GM18858 (cell line): ENCODE results near the gene DENND1A.
"Not testable (repeated sequence)": the region's sequence is repeated elsewhere in the genome, so short reads cannot be mapped to it uniquely, and the experiment has no call there.

Experiments
- ATAC-seq: cut with Tn5 transposase; IDR thresholded peaks from one replicate; pipeline ENCODE4 v1.9.1; 2021; ENCODE audit not compliant: unreplicated experiment

Gene DENND1A

DNA sequence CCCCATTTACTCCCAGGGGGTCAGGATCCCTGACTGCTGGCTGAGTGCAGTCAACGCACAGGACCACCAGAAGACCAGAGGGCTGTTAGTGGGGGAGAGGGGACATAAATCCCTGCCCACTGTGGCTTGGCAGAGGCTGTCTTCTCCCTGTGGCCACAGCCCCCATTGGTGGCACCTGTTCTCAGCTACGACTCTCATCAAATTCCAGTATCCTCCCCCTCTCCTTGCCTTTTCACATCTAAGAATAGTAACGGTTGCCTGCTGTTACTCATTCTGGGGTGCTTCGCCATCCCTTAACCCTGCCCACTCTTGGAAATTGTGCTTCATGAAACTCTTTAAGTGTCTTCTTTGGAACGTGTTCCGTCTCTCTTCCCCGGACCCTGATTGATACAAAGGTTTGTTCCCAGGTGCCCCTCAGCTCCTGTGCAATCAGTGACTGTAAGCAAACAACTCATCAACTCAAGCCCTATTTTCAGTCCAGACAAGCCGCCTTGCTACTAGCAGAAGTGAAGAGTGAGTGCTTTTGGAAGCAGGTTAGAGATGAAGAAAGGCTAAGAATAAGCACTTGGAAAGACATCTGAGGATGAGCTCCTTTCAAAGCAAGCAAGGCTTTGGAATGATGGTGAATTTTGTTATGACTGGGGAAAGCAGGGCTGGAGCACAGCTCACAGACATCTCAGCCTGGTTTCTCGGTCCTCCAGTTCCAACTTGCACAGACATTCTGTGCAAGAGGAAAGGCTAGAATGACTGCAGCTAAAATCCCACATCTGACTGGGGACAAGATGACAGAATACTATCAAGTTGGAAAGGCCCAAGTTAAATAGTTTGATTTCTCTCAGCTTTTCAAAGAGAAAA lies 22.9 kb upstream of the DENND1A start:
- no peak for ATAC-seq

DNA sequence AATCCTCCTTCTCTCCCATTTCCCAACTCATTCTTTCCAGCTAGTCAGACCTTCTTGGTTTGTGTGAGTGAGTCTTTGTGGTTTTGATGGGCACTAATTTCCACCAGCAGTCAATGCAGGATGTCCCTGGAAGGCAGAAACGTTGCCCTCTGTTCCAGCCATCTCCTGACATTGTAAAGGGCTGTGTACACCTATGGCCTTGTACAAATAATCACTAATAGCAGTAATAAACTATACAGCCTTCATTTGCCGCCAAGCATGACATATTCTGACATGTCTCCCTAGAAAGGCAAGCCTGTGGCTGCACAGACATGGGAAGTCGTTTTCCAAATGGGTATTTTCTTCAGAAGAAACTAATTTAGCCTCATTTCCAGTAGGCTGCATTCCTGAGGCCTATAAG lies 18.4 kb upstream of the DENND1A start:
- no peak for ATAC-seq

DNA sequence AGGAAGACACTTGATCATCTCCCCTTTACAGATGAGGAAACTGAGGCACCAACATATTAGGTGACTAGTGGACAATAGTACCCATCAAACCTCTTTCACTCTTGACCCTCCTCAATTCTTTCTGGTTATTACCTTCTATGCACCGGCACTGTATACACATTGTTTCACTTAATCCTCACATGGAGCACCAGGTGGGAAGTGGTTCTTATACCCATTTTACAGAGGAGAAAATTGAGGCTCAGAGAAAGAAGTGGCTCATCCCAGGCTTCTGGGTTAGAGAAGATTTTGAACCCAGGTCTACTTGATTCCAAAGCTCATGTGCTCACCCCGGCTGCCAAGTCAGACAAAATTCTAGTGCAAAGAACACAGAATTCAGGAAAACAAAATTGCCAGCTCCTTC lies 17.4 kb upstream of the DENND1A start:
- ATAC-seq = no peak

DNA sequence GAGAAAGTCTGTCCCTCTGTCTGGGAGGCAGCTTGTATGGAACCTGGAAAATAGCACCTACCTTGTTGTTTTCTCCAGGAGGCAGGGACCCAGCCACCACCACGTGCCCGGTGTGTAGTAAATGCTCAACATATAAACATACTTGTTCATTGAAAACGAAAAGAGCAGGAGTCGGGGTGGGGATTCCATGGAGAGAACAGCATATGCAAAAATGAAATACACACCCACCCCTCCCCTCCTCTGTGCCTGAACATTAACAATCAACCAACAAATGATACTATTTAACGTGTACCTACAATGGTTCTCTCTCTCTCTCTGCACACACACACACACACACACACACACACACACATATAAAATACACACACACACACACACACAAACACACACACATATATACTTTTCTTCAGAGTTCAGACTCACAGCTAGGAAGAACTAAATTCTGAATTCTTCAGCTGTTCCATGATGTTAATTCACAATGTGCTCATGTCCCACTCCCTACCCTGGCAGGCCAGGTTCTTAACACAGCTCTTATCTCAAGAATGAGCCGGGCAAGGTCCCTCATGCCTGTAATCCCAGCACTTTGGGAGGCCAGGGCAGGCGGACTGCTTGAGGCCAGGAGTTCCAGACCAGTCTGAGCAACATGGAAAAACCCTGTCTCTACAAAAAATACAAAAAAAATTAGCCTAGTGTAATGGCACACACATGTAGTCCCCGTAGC lies 16.3 kb upstream of the DENND1A start:
- no peak for ATAC-seq

DNA sequence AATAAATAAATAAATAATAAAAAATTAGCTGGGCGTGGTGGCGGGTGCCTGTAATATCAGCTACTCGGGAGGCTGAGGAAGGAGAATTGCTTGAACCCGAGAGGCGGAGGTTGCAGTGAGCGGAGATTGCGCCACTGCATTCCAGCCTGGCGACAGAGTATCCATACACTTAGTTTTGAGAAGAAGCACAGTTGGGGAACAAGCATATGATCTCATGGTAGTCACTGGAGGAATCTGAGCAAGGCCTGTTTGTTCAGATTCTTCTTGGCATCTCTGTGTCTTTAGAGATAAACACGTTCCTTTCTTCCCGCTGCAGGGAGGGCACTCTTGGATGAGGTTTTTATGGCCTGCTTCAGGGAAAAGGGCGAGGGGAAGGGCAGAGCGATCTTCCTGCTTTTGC lies 15.6 kb upstream of the DENND1A start:
- no peak for ATAC-seq

DNA sequence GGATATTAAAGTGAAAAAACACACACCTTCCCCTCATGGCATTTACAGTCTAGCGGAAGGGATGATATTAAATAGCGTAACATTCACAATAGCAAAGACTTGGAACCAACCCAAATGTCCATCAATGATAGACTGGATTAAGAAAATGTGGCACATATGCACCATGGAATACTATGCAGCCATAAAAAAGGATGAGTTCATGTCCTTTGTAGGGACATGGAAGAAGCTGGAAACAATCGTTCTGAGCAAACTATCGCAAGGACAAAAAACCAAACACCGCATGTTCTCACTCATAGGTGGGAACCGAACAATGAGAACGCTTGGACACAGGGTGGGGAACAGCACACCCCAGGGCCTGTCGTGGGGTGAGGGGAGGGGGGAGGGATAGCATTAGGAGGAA lies 14.5 kb upstream of the DENND1A start:
- ATAC-seq = not testable (repeated sequence)

DNA sequence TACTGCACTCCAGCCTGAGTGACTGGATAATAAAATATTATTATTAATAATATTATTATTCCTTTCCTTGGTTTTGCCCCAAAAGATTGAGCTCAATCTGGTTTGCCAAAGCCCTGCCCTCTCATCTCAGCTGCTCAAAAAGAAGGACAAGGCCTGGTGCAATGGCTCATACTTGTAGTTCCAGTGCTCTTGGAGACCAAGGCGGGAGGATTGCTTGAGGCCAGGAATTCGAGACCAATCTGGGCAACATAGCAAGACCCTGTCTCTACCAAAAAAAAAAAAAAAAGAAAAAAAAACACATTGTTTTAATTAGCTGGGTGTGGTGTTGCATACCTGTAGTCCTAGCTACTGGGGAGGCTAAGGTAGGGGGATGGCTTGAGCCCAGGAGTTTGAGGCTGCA lies 13.7 kb upstream of the DENND1A start:
- no peak for ATAC-seq

DNA sequence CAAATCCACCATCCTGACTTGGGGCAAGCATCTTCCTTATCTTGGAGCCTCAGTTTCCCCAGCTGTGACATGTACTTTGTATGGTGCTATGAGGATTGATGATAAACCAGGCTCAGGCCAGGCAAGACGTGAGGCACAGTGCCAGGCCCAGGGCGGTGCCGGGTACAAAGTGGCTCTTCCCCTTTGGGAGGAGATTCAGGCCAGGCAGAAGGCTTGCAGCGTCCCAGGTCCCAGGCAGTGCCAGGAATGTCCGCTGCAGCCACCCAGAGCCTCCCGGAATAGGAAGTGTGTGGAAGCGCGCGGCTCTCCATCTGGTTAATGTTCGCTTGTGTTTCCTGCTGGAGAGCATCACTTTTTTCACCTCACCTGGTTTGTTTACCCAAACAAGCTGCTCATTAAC lies 12.6 kb upstream of the DENND1A start:
- no peak for ATAC-seq

DNA sequence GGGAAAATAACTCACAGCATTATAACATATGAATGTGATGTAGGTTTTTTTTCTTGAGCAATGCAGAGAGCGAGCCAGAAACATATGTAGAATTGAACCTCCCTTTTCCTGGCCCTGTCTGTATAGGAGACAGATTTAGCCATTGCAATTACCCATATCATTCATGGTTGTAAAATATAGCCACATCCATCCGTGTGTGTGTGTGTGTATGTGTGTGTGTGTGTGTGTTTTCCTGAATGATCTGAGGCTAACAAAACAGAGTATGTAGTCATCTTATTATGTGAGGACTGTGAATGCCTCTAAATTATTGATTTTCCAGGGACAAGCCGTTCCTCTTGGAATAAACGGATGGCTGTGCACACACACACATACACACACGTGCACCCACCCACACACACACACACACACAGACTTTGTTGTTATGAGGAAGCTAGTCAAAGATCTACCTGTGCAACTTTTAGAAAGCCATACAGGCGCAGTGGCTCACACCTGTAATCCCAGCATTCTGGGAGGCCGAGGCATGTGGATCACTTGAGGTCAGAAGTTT lies 11.7 kb upstream of the DENND1A start:
- ATAC-seq = no peak

DNA sequence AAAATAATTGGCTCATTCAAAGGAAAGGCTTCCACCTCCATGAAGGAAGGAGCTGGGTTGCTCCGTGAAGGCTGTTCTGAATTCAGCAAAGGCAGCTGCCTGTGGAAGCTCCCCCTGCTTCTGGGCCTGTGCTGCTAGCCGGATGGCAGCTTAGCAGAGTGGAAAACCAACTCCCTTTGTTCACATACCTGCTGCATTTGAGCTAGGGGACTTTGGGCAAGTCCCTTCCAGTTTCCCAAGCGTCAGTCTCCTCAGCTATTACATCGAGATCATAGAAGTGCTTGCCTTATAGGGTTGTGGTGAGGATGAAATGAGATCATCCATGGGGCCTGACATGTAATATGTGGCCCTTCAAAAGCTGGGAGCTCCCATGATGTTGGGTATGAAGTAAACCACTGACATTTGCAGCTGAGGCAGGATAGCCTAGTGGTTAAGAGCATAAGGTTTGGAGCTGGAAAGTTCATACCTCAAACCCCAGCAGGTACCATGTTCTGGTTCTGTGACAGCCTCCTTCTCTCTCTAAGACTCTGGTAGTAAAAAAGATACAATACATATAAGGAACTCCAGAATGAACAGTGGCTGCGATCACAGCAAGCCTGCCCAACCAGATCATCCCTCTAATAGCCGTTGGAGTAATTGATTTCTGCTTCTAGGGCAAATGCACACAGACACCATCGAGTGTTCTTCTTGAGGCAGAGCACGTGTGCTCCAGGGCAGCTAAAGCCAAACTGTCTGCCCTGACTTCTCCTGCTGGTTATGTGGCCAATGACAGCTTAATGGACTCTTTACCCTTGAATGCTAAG lies 11.0 kb upstream of the DENND1A start:
- ATAC-seq = peak; percentile 46

DNA sequence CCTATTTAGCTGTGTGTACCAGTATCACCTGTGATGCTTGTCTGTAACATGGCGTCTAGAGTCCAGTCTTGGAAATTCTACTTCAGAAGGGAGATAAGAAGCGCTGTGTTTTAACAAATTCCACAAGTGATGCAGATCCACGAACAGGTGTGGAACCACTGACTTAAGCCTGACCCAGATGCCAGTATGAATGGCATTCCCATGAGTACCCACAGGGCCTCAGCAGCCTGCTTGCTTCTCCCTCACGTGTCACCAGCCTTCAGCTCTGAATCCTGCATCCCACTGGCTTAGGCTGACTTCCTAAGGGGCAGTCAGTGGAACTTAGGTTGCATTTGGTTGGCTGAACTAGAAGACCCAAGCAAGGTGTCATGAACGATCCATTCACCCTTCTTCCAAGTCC lies 8.5 kb upstream of the DENND1A start:
- no peak for ATAC-seq

DNA sequence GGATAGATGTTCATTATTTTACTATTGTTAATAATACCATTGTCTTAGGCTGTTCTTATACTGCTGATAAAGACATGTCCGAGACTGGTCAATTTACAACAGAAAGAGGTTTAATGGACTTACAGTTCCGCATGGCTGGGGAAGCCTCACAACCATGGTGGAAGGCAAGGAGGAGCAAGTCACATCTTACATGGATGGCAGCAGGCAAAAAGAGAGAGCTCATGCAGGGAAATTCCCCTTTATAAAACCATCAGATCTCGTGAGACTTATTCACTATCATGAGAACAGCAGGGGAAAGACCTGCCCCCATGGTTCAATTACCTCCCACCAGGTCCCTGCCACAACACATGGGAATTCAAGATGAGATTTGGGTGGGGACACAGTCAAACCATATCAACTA lies 6.6 kb upstream of the DENND1A start:
- ATAC-seq = not testable (repeated sequence)

DNA sequence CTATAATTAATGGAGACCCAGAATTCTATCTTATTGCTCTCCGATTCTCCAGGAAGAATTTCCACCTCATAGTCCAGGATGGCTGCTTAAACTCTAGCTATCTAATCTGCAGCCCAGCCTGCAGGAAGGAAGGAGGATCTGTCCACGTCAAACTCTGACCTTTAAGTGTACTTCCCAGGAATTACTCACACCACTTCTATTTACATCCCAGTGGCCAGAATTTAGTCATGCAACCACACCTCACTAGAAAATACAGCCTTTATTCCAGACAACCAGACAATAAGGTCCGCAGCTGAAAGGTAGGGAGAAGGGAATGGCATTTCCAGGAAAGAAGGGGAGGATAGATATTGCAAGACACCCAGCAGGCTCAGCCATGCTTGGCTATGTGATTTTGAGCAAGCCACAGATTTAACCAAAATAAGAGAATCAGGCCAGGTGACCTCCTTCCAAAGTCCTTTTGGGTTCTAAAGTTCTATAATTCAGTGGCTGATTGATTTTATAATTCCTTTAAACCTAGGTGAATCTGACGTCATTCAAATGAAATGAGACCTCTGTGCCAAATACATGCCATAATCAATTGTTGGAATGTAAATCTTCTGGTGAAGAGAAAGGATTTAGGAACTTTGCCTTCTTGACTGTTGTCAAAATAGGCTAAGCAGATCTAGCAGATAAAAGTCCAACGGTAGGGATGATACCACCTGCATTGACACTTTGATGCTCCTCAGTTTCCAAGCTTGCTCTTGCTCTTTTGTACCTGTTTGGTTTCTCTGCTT lies 3.7 kb upstream of the DENND1A start:
- no peak for ATAC-seq

DNA sequence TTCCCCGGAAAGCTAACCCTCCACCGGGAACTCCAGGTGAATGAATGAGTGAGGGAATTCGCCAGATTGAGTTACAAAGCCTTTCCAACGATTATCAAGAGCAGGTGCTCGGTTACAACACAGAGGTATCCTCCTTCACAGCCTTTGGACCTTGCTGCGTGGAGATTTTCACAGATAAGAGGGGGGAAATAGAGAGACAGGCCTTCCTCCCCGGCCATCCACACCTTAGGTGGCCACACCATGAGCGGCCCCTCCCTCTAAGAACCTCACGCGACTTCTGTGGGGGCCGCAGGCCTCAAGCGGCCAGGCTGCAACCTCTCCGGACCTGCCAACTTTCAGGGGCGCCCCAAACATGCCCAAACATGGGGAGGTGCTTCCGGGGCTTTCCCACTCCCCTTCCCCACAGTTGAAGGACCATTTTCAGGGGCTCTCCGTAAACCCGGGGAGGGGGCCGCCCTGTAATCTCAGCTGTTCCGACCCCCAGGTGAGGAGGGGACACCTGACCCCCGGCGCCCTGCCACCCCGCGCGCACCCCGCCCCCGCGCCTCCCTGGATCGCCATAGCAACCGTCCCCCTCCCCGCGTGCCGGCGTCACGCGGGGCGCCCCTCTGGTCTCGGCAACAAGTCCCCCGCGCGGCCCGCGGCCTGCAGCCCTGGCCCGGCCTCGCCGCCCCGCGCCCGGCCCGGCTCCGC lies 603 bp downstream of the DENND1A start:
- ATAC-seq = no peak

DNA sequence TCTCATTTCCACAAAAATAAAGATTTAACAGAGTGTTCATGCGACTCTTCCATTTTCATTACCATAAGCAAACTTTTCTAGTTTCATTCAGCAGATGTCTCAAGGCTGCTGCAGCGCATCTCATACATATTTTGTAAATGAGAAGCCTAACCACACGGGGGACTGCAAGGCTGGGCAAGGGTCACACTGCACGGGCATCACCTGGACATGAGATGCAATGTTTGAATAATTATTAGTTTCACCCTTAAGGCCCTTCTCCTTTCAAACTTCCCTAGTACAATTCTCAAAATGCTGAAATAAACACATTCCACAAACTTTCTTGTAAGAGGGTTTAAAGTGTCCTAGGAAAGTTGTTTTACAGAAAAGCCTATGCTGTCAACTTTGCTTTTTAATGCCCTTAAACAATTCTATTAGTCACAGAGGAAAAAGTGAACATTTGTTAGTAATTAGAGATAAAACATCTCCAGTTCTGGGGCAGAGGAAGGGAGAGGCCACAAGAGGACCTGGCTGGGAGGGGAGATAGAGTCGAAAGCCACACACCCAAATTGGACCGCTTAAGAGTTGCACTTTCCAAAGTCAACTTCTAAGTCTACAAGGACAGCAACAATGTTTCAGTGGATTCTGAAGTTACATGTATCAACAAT lies 1.3 kb downstream of the DENND1A start:
- no peak for ATAC-seq

DNA sequence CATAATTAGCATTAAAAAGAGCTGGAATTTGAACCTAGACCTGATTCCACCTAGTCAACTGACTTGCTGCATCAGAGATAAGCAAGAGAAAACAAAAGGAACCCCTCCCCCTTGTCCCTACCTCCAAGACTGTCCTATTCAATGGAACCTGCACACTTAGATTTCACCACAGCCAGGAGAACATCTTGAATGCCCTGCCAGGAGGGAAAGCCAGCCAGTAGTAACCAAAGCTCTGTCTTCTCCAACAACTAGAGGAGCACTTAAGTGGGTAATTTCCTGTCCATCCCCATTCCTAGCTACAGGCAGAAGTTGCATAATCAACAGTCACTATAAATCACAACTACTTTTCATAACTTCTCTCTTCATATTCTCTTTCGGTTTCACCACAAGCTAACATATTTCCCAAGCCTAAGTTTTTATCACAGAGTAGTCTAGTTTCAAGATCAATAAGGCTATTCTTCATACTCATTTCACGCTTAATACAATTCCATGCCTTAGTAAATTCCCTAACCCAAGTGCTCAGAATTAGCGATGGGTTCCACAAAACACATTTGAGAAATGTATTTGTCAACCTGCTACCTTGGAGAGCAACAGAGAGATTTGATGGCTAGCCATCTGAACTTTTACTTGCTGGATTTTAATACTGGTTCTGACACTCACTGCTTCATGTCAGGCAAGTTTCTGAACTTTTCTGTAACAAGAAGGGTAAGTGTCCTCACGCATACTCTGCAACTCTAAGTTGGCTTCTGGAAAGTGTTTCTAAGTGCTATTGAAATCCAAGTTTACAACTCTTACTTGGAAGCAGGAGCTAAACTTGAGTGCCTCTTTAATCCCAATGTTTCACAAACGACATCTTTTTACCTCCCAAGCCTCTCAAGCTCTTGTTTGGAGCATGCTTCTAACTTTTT lies 2.0 kb downstream of the DENND1A start:
- ATAC-seq = no peak

DNA sequence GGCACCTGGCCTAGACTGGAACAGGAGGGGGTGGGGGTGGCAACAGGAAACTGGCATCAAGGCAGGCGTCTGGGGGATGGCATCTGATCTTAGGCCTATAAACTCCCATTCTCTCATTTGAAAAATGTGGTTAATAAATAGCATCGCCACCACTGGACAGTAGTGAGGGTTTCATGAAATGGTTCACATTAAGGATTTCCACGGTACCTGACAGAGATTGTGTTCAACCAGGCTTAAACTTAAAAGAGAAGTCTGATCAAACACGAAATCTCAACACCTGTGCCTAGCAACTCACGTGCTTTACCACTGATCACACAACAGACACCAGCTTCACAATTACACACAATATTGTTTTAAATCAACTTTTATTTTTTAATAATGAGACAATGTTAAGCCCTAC lies 3.0 kb downstream of the DENND1A start:
- no peak for ATAC-seq

DNA sequence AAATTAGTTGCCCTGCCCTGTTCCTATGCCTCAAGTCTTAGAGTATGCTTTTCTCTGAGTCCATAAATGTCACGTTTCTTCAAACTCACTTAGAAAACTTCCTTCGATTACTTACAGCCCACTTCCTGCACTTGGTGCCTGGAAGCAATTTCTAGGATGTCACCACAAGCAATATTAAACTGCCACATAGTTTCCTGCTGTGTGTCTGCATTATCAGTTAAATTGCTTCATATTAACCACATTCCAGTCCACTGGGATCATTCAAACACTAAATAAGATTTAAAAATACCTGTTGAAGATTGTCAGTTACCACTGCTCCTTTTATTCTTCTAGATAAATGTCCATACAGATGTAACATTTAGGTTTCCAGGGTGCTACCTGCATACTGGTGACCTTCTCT lies 4.1 kb downstream of the DENND1A start:
- ATAC-seq = no peak

DNA sequence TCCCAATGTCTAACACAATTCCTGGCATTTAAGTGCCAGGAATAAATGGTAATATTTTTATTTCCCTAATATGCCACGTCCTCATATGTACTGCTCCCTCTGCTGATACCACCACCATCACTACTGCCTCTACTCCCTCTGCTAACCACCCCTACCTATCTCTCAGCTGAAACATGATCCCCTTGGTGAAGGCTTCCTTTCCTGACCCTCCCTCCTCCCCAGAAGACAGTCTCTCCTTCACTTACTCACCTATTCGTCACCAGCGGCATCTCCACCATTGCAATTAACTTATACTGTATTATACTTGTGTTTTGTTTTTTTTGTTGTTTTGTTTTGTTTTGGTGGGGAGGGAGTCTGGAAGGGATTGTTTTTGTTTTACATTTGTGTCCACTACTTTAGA lies 4.8 kb downstream of the DENND1A start:
- ATAC-seq = no peak
